GM18867 (cell line): ENCODE results near the gene ASB9.
"Not testable (repeated sequence)": the region's sequence is repeated elsewhere in the genome, so short reads cannot be mapped to it uniquely, and the experiment has no call there.

Source experiments
- ATAC-seq: cut with Tn5 transposase; IDR thresholded peaks from one replicate; pipeline ENCODE4 v1.9.1; 2021; ENCODE audit warnings: mild to moderate bottlenecking, moderate library complexity; ENCODE audit not compliant: unreplicated experiment

The ASB9 gene

DNA sequence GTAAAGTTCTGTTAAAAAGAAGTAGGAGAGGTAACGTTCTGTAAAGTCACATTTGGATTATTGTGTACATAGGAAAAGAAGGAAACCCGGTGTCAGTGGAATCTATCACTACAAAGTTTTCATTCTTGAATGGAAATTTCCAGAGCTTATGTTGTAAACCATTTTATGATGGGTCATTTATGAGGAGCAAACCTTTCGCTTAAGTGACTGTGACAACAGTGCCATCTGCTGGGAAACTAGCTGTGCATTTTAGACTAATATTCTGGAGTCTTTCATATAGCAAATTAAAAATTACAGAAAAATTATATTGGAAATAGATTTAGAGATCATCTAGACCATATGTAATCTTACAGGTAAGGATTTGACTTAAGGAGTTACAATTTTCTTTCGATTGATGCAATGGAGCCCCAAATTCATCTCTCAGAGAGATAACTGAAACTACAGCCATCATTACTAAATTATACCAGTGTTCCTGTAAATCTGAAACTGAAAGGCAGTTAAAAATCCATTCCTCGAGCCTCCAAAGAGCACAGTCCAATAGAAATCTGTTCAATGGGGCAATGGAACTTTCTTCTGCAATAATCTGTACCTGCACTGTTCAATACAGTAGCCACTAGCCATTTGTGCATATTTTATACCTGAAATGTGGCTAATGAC, 26.9 kb downstream of the ASB9 start:
- ATAC-seq = peak; percentile 62

DNA sequence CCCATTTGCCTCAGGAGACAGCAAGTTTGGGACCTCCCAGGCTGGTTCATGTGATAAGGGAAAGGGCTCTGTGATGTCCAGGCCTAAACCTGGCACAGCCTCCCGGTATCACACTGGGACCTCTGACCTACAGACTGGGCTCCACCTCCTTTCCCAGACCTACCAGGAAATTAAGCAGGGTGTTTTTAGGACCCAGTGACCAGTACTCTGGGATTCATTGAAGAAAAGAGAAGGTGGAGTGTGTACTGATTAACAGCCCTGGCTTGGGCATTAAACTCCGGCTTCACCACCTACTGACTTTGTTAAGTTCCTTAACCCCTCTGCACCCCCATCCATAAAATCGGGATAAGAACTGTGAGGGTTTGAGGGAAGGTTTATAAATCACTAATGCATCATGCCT, 28.6 kb downstream of the ASB9 start:
- ATAC-seq = no peak

DNA sequence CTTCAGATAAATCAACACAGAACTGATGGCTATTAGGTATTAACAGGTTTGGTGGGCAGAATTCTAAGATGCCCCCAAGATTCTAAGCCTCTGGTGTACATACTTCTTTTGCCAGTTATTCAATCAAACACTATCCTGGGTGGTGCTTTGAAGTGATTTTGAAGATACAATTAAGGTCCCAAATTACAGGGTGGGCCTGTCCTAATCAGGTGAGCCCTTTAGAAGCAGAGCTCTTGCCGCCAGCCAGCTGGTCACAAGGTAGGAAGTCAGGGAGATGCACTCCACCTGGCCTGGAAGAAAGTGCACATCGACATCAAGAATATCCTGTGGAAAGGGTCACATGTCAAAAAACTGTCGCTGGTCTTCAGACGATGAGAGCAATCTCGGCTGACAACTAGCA, 29.5 kb downstream of the ASB9 start:
- ATAC-seq = no peak

DNA sequence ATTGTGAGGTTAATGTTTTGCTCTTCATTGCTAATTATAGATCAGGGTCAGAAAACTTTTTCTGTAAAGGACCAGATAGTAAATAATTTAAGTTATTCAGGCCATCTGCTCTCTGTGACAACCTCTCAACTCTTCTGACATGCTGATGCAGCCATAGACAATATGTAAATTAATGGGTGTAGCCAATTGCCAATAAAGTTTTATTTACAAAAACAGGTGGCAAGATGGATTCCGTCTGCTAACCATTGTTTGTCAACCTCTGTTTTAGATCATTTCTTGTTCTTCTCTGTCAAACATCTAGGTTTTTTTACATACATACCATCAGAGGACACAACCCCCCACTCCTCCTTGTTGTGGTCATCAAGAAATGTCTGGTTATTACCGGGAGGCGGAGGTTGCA, 33.7 kb downstream of the ASB9 start:
- no peak for ATAC-seq

DNA sequence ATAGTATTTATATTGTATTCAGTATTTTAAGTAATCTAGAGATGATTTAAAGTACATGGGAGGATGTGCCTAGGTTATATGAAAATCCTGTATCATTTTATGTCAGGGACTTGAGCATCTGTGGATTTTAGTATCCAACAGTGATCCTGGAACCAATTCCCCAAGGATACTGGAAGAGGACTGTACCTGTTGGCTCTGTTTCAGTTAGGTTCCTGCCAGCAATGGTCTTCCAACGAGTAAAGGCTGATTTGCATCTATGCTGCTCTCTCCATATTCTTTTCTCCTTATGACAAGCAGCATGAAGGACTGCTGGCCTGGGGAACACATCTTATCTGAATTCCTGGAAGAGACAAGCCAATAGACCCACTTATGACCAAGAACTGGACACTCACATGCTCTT, 34.9 kb downstream of the ASB9 start:
- no peak for ATAC-seq

DNA sequence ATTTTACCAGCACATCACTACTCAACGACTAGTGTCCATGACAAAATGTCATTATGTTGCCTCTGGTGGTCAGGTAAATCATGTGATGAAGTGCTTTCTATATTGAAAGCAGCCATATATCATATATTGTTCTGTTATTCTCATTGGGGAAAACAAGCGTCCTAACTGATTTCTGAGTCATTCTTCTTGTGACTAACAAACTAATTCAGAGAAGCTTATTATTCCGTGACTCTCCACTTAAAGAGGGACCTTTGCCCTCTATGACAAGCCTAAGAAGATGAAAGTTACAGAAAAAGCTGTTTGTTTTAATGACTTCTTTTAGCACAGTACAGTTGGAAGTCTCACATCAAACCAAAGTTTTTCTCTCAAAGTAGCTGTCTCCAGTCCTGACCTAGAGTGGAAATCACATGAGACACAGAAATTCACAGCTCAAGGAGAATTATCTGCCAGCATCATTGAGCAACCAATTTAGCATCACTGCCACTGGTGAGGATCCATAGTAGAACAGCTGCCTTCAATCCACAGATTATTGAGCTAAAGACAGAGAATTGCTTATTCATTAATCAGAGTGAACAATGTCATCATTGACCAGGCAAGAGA, 36.4 kb downstream of the ASB9 start:
- ATAC-seq = no peak

DNA sequence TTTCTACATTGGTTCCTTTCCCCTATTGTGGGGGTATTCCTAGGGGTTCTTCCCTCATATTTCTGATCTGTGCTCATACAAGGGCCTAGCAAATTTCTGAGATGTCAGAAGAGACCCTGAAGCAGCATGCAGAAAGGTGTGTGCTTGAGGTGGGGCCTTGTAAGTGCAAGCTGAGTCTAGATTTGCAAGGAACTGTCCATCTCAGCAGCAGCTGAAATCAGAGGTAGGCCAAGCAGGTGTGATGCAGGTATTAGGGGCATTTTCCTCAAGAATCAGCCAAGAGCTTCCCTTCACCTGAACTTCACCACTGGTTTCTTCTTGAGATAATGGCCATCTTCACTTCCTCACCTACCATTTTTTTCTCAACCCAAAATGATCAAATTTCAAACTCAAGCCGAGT, 45.1 kb downstream of the ASB9 start:
- ATAC-seq = no peak

DNA sequence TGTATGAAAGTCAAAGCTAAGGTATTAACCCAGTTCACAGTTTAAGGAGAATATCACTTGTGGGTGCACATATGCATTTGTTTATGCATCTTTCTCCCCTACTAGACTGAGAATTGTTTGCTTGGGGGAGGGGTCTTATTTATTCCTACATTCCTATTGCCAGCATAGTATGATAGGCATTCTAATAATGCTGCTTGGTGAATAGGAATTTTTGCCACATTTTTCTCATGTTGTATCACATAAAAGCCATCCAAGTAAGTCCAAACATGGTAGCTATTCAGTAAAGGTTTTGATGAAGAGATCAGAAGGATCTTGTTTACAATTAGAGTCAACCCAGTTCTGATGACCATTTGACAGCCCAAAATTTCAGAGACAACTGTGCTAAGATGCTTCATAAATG, 48.6 kb downstream of the ASB9 start:
- ATAC-seq = no peak

DNA sequence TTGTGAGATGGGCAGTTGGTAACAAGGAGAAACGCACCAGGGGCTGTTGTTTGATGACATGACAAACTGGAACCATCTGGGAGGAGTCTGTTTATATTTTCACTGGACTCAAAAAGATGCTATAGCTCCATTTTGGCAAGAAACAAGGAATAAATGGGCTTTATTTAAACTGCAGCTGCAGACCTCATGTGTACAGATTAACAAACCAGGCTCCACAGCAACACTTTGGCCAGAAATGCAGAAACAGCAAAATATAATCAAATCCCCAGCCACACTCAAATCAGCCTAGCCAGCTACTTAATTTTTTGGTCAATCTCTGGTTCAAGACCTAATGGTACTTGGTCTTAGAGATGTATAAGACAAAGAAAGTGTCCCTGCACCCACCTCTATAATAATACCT, 52.7 kb downstream of the ASB9 start:
- ATAC-seq = no peak

DNA sequence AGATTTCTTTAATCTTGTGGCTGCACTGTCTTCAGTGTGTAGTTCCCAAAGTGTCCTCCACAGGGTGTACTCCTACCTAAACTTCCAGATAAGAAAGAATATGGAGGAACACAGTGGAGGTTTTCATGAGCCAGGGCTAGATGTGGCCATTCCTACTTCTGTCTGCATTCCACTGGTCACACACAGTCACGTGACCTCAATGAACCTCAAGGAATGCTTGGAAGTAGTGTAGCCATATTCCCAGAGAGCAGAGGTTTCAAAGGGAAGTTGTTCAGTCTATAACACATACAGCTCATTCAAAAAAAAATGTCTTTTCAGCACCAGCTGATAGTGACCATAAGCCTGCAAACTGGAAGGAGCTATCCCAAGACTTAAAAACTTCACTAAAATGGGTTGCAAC, 53.6 kb downstream of the ASB9 start:
- ATAC-seq = no peak

DNA sequence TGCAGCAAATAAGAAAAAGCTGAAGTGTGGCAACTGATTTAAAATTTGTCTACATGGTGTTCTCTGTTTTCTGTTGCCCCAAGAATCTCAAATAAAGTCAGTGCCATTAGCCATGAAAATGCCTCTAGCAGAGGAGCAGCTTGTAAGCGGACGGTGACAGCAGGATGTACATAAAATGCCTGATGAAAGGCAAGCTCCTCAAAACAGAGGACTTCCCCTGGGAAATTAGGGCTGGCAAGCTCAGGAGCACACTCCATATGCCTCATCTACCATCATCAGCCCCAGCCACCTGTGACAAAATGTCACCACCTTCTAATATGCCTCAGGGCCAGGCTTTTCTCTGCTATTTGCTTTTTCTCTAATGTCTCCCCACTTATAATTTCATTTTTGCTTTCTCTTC, 54.5 kb downstream of the ASB9 start:
- no peak for ATAC-seq

DNA sequence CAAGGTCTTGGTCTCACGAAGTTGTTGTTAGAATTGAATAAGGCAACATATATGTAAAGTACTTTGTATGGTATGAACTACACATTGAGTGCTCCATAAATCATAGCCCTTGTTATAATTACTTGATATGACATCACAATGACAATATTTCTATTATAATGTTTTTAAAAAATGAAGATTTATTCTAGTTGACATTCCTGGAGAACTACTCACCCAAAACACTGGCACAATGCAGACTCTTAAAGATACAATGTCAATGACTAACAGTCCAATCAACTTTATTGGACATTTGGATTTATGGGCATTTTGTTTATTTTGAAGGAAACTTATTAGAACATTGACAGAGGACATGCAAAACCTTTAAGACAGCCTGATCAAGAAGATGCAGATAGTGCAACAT, 55.3 kb downstream of the ASB9 start:
- no peak for ATAC-seq

DNA sequence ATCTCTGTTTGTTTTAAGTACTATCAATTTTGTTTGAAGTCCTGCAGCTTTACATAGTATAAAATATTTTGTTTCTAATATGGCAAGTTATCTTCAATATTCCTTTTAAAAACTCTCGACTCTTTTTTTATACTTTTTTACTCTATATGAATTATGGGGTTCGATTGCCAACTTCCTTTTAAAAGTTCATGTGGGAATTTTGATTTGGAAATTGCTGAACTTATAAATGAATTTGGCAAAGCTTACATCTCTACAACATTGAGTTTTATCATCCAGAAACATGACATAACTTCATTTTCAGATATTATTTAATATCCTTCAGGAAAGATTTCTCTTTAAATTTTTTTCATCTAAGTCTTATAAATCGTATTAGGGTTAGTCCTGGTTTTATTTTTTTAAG, 60.8 kb downstream of the ASB9 start:
- ATAC-seq = no peak

DNA sequence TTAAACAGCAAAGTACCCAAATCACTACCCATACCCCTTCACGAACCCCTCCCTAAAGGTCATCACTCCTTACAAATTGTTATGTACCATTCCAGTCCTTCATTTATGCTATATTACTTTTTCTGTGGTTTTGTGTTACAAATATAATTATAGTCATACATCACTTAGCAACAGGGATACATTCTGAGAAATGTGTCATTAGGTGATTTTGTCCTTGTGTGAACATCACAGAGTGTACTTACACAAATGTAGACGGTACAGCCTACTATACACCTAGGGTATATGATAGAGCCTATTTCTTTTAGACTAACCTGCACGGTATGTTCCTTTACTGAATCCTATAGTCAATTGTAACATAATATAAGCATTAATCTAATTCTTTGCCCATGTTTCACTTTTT, 61.9 kb downstream of the ASB9 start:
- no peak for ATAC-seq

DNA sequence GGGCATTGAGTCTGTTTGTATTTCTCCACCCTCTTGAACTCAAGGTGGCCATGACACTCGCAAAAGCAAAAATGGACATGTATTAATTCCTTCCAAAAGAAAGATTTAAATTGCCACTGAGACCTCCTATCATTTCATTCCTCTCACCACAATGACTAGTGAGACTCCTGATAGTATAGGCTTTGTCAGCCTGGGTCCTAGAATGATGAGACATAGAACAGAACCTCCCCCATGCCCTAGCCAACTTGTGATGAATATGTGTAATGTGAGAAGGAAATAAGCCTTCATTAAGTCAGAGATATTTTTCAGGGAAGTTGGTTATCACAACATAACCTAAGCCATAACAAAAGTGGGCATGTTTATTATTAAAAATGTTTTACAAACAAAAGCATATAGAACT, 62.5 kb downstream of the ASB9 start:
- ATAC-seq = no peak

DNA sequence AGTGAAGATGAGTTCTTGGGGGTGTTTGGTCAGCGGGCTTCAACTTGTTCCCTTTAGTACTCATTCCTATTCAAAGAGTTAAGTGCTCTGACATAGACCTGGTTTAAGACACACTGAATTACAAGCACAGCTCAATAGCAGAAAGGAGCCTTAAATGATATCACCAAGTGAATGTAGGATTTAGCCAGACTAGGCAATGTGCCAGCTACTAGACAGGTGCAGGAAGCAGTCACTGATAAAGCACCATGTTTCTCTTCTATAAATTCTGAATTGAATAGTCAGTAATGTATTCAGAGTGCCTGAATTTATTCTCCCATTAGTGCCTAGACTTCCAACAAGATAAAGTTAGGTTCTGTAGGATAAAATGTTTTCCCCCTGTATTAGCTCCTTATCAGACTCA, 63.6 kb downstream of the ASB9 start:
- no peak for ATAC-seq

DNA sequence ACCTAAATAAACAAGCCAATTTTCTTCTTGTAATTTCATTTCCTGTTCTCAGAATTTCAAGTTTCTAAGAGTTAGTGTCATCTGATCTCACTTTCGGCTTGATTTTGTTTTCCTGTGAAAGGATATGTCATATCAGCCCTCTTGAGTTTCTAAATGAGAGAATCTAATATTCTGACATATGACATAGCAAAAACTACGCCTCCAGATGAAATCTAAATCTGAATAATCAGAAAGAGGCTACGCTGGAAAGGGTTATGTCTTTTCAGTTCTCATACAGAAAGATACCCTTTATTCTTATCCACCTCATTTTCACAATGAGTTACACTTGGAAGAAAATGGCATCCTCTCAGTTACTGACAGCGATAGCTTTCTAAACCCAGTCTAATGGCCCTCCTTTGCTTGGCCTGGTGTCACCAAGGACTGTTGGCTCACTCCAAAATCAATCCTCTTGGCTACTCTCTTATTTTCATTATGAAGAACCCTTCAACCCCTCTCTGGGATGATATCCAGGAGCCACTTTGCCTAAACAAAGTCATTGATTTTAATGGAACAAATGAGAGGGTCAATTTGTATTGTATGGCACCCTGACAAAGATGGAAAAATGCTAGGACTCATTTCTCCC, 65.6 kb downstream of the ASB9 start:
- ATAC-seq = peak; percentile 89

DNA sequence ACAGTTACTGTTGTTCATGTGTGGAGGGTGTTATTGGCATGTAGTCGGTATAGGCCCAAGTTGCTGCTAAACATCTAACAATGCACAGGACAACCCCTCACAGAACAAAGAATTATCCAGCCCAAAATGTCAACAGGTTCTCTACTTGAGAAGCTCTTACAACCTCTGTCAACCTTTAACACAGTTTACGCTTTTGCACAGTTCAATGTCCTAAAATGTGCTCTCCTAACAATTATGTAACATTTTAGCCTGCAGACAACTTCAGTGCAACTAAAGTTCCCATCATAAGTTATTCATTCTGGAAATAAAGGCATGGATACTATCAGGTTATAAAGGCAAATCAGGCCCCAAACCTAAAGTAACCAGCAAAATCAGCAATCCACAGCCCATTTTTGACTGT, 66.2 kb downstream of the ASB9 start:
- ATAC-seq = no peak

DNA sequence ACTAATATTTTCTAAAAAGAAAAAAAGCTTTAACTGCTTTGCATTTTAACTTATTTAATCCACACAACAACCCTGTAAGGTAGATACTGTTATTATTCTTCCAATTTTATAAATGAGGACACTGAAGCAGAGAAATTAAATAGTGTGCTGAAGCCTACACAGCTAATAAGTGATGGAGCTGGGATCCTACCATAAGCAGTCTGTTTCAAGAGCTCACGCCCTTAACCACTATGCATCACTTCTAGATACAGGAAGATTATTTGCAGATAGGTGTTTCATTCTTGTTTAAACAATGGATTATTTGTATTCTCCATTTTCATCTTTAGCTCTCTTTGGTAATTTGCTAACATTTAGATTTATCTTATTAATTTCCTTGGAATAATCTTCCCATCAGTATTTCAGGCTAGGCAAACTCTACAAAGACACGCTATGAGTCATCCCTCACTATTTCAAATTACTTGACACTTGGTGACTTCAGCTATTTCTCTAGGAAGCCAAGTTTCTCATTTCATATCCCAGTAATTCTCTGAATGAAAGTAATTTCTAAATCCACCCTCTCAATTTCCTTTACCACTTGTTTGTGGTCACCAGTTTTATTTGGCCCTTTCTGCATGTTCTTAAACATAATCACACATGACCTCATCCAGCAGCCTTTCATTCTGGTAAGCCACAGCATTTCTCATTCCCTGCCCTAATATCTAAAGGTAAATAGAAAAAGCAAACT, 67.3 kb downstream of the ASB9 start:
- ATAC-seq = peak; percentile 34

DNA sequence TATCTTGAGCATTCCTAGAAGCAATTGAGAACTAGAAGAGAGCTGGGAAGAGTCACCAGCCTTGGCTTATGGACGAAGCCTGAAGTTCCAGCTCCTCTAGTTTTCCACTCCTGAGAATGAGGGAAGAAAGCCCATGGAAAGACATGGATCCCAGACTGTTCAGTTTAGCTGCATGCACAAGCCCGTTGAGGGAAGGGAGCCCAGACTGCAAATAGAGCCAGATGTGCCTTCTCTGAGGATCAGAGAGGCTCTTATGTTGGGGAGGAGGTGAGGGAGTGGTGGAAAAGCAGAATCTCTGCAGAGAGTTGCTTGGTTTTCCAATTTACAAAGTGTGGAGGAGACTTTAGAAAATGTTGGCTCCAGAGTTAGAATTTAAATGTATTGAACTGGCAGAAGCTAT, 69.0 kb downstream of the ASB9 start:
- ATAC-seq = no peak

DNA sequence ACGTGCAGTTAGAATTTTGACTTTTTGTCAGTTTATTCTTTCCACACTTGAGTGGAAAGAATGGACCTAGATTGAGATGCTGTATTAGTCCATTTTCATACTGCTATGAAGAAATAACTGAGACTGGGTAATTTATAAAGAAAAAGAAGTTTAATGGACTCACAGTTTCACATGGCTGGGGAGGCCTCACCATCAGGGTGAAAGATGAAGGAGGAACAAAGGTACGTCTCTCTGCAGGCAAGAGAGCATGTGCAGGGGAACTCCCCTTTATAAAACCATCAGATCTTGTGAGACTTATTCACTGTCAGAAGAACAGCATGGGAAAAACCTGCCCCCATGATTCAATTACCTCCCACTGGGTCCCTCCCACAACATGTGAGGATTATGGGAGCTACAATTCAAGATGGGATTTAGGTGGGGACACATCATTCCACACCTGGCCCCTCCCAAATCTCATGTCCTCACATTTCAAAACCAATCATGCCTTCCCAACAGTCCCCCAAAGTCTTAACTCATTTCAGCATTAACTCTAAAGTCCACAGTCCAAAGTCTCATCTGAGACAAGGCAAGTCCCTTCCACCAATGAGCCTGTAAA, 71.2 kb downstream of the ASB9 start:
- ATAC-seq = not testable (repeated sequence)

DNA sequence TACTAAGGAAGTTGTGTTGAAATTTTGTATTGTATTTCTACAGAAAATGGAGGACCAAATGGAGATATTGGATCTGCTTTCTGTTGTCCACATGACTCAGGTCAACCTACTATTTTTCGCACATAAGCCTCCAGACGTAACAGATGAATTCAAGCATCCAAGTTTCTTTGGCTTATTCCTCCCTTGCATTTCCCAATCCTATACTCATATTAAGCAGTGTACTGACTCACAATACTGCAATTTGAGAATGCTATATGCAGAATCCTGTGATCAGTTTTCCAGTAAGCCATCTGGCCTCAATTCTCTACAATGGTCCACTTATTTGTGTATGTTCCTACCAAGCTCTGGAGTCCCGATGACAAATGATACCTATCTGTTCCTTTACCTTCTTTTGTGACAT, 75.7 kb downstream of the ASB9 start:
- no peak for ATAC-seq
